OCI-LY3 (cell line): ENCODE data around the gene RHOT1.

Experiments
- H2AFZ ChIP-seq: fragments of 200-600, 300-600 bp; shearing (Covaris generic); 2 replicates; pipeline ENCODE4 v1.6.0; 2014; ENCODE audit warnings: antibody characterized with exemption, low read depth, low read length
- H3K27ac ChIP-seq: fragments of 200-600, 300-600 bp; sonication (generic); 2 replicates; pipeline ENCODE4 v1.5.1; 2014; ENCODE audit warnings: mild to moderate bottlenecking, low read length, moderate library complexity, mixed read lengths
- H3K27me3 ChIP-seq: fragments of 200-600, 300-600 bp; sonication (generic); 2 replicates; pipeline ENCODE4 v1.6.1; 2014; ENCODE audit warnings: low read depth, low read length, mixed read lengths
- H3K36me3 ChIP-seq: fragments of 200-600, 300-600 bp; sonication (generic); replicated peaks from 2 replicates; pipeline ENCODE3; 2014; ENCODE audit warnings: low read depth, low read length, mixed read lengths
- H3K4me1 ChIP-seq: fragments of 300-600, 200-600 bp; sonication (generic); 2 replicates; pipeline ENCODE4 v1.6.1; 2014; ENCODE audit warnings: low read length, mixed read lengths
- H3K4me2 ChIP-seq: fragments of 200-600, 300-600 bp; sonication (generic); 2 replicates; pipeline ENCODE4 v1.6.1; 2014; ENCODE audit warnings: low read length, mixed read lengths
- H3K4me3 ChIP-seq: fragments of 300-600, 200-600 bp; sonication (generic); 2 replicates; pipeline ENCODE4 v1.5.1; 2014; ENCODE audit warnings: antibody characterized with exemption, mild to moderate bottlenecking, low read length, moderate library complexity
- H3K79me2 ChIP-seq: fragments of 300-600, 200-600 bp; shearing (Covaris generic); 2 replicates; pipeline ENCODE4 v1.6.1; 2014; ENCODE audit warnings: mild to moderate bottlenecking, low read length, mixed read lengths
- H3K9ac ChIP-seq: fragments of 300-600, 200-600 bp; shearing (Covaris generic); 2 replicates; pipeline ENCODE4 v1.6.0; 2014; ENCODE audit warnings: mild to moderate bottlenecking, low read length, moderate library complexity
- H3K9me3 ChIP-seq: fragments of 200-600, 300-600 bp; shearing (Covaris generic); 2 replicates; pipeline ENCODE4 v1.6.1; 2014; ENCODE audit warnings: low read length, mixed read lengths; ENCODE audit not compliant: insufficient read depth
- H4K20me1 ChIP-seq: fragments of 200-600, 300-600 bp; sonication (generic); 2 replicates; pipeline ENCODE4 v1.6.1; 2016; ENCODE audit warnings: low read length, mixed read lengths; ENCODE audit not compliant: insufficient read depth
- EZH2phosphoT487 ChIP-seq: fragments of 200-600 bp; shearing (Covaris generic); IDR thresholded peaks from 2 replicates; pipeline ENCODE4 v1.6.1; 2018; ENCODE audit warnings: antibody characterized with exemption, mixed run types, low read depth
- TF ChIP-seq, protein P1 (sequence below): fragments of 200-600, 300-600 bp; sonication (generic); IDR thresholded peaks from 2 replicates; pipeline ENCODE4 v1.5.1; 2014; ENCODE audit warnings: antibody characterized with exemption, low read length, low read depth

The RHOT1 gene

DNA sequence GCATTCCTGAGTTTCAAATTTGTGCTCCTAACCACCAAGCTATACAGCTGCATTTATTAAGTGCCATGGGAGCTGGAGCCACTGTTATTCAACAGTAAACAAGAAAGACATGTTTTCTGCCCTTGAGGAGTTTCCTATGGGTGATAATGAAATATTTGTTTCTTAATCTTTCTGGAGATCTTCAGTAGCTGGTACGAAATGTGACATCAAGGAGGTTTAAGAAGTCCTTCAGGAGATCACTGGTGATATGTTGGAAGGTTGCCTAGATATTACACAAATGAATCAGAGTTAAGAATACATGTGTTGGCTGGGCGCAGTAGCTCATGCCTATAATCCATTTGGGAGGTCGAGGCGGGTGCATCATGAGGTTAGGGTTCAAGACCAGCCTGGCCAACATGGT, 14.9 kb downstream of the RHOT1 start:
- H3K36me3 ChIP-seq, result peaks cover 9% of the 10 kb centered on the region

DNA sequence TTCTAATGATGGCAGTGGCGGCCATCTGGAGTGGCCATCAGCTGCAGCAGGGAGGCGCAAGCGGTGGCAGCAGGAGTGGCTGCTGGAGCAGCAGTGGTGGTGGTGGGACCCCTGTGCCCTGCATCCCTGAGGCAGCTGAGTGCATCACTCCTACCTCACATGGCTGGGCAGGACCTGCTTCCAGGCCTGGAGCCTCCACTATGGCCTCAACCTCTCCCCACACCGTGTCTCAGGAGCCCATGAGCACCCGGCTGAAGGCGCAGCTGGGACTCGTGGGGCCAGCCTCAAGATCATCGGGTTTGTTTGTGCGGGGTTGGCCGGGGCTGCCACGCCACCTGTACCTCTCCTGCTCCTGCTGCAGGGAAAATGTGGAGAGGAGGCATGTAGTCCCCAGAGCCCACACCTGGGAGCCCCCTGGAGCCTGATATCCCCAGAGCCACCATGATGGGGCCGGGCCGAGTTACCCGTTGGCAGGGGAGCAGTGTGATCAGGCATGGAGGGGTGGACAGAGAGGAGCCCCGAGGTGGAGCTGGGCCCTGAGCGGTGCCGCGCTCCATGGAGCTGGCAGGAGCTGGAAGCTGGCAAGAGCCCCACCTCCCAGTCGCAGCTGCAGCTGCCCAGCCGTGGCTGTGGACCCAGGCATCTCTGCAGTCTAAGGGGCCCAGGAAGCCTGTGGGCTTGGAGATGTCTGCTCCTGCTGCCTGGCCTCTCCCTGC, 16.7 kb downstream of the RHOT1 start:
- H3K27me3 ChIP-seq, result no peaks in the 10 kb centered on the region
- H3K9me3 ChIP-seq, result no peaks in the 10 kb centered on the region
- no peak overlapping the region for H3K4me3 ChIP-seq
- TF ChIP-seq EZH2phosphoT487, result no peak
- TF ChIP-seq, protein P1, sequence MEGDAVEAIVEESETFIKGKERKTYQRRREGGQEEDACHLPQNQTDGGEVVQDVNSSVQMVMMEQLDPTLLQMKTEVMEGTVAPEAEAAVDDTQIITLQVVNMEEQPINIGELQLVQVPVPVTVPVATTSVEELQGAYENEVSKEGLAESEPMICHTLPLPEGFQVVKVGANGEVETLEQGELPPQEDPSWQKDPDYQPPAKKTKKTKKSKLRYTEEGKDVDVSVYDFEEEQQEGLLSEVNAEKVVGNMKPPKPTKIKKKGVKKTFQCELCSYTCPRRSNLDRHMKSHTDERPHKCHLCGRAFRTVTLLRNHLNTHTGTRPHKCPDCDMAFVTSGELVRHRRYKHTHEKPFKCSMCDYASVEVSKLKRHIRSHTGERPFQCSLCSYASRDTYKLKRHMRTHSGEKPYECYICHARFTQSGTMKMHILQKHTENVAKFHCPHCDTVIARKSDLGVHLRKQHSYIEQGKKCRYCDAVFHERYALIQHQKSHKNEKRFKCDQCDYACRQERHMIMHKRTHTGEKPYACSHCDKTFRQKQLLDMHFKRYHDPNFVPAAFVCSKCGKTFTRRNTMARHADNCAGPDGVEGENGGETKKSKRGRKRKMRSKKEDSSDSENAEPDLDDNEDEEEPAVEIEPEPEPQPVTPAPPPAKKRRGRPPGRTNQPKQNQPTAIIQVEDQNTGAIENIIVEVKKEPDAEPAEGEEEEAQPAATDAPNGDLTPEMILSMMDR, result no peak
- H3K27ac ChIP-seq, result no peak overlapping the region
- H3K79me2 ChIP-seq, result no peaks in the 10 kb centered on the region
- H3K4me1 ChIP-seq, result no peaks in the 10 kb centered on the region
- H4K20me1 ChIP-seq, result no peaks in the 10 kb centered on the region
- no peak overlapping the region for H3K9ac ChIP-seq
- H2AFZ ChIP-seq, result no peak overlapping the region
- no peak overlapping the region for H3K4me2 ChIP-seq
- peaks cover 9% of the 10 kb centered on the region for H3K36me3 ChIP-seq

More for the DNA sequence above, 14.9 kb downstream of the RHOT1 start:
- H3K4me3 ChIP-seq, result no peak overlapping the region
- H3K4me1 ChIP-seq, result no peaks in the 10 kb centered on the region
- no peaks in the 10 kb centered on the region for H3K9me3 ChIP-seq
- TF ChIP-seq EZH2phosphoT487, result no peak
- TF ChIP-seq, protein P1, result no peak
- no peaks in the 10 kb centered on the region for H3K27me3 ChIP-seq
- no peak overlapping the region for H2AFZ ChIP-seq
- no peaks in the 10 kb centered on the region for H3K79me2 ChIP-seq
- no peak overlapping the region for H3K9ac ChIP-seq
- H4K20me1 ChIP-seq, result no peaks in the 10 kb centered on the region
- no peak overlapping the region for H3K4me2 ChIP-seq
- H3K27ac ChIP-seq, result no peak overlapping the region

DNA sequence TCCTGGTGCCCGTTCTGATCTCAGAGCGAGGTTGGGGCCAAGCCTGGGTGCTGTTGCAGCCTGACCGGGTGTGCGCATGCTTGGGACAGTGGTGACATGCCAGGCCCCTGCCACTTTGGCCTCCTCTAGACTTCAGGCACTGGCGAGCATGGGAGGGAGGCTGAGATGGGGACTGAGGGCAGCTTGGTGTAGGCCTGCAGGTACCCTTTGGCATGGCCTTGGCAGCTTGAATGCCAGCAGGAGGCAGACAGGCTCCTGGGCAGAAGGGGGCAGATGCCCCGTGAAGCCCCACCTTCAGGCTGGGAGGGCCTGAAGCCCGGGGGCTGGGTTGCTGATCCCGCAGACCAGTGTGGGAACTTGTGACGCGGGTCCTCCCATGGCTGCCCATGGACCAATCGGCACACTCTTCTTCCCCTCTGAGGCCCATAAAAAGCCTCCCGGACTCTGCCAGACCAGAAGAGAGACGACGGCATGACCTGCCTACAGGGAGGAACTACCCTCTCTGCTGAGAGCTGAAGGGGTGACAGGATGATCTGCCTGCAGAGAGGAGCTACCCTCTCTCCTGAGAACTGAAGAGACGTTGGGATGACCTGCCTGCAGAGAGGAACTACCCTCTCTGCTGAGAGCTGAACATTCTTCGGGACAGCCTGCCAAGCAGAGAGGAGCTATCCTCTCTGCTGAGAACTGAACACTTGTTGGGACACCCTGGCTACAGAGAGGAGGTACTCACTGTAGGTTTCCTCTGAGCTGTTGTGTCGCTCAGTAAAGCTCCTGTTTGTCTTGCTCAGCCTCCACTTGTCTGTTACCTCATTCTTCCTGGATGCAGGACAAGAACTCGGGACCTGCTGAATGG, 17.5 kb downstream of the RHOT1 start:
- no peak overlapping the region for H2AFZ ChIP-seq
- TF ChIP-seq EZH2phosphoT487, result no peak
- TF ChIP-seq, protein P1, result no peak
- H3K4me3 ChIP-seq, result no peak overlapping the region
- no peaks in the 10 kb centered on the region for H3K9me3 ChIP-seq
- peaks cover 9% of the 10 kb centered on the region for H3K36me3 ChIP-seq
- no peak overlapping the region for H3K9ac ChIP-seq
- no peaks in the 10 kb centered on the region for H4K20me1 ChIP-seq
- H3K79me2 ChIP-seq, result no peaks in the 10 kb centered on the region
- no peak overlapping the region for H3K27ac ChIP-seq
- H3K4me2 ChIP-seq, result no peak overlapping the region
- H3K27me3 ChIP-seq, result no peaks in the 10 kb centered on the region
- no peaks in the 10 kb centered on the region for H3K4me1 ChIP-seq

DNA sequence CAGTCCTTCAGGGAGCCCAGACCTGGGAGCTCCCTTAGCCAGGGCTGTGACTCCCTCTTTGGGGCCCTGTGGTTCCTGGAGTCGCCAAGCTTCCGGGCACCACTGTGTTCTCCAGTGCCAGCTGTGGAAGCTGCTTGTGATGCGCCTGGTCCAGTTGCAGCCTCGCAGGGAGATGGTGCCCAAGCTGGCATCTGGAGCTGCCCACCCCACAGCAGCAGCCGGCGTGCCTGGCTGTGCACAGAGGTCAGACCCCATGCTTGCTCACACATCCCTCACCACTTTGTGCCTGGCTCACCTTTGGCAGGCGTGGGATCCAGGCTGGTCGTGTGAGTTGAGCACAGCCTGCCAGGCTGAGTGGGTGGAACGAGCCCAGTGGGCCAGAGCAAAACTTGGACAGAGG, 18.2 kb downstream of the RHOT1 start:
- H3K27ac ChIP-seq, result no peak overlapping the region
- no peak overlapping the region for H3K4me3 ChIP-seq
- no peaks in the 10 kb centered on the region for H3K4me1 ChIP-seq
- no peak overlapping the region for H3K9ac ChIP-seq
- no peaks in the 10 kb centered on the region for H3K27me3 ChIP-seq
- no peak for TF ChIP-seq EZH2phosphoT487
- TF ChIP-seq, protein P1, result no peak
- H3K36me3 ChIP-seq, result peaks cover 9% of the 10 kb centered on the region
- H4K20me1 ChIP-seq, result no peaks in the 10 kb centered on the region
- no peak overlapping the region for H3K4me2 ChIP-seq
- no peaks in the 10 kb centered on the region for H3K9me3 ChIP-seq
- no peaks in the 10 kb centered on the region for H3K79me2 ChIP-seq
- H2AFZ ChIP-seq, result no peak overlapping the region
